ENCODE measurements around the gene AQP6.
A peak's percentile ranks its signal among the peaks of the same experiment; 100 is the strongest.

The AQP6 gene

GRCh38 chr12:49966511-49967041, 6.2 kb upstream of the AQP6 start:
- in situ Hi-C loops (cut with MboI; ENCODE audit: low pct_unique_long_range_greater_than_20kb, low sequenced_read_pairs) = no loop called here
- no peak for DNase-seq

GRCh38 chr12:49967042-49967776, 5.5 kb upstream of the AQP6 start:
- in situ Hi-C loops (cut with MboI; ENCODE audit: low pct_unique_long_range_greater_than_20kb, low sequenced_read_pairs) = no loop called here
- peak; percentile 91 for DNase-seq

GRCh38 chr12:49967777-49968250, 4.9 kb upstream of the AQP6 start:
- in situ Hi-C loops (cut with MboI; ENCODE audit: low pct_unique_long_range_greater_than_20kb, low sequenced_read_pairs) = no loop called here
- DNase-seq = no peak

- DNase-seq = no peak
- in situ Hi-C loops (cut with MboI; ENCODE audit: low pct_unique_long_range_greater_than_20kb, low sequenced_read_pairs) = no loop called here
These were observed 4.3 kb upstream of the AQP6 start for GRCh38 chr12:49968471-49968870.

GRCh38 chr12:49969027-49969426, 3.7 kb upstream of the AQP6 start:
- no peak for DNase-seq
- in situ Hi-C loops (cut with MboI; ENCODE audit: low pct_unique_long_range_greater_than_20kb, low sequenced_read_pairs) = no loop called here

GRCh38 chr12:49969651-49970429, 2.9 kb upstream of the AQP6 start:
- peak; percentile 46 for DNase-seq
- in situ Hi-C loops (cut with MboI; ENCODE audit: low pct_unique_long_range_greater_than_20kb, low sequenced_read_pairs) = loop anchor here (10.0 kb wide), 1 partner anchor 95 kb away; no protein-coding TSS in a partner anchor

- in situ Hi-C loops (cut with MboI; ENCODE audit: low pct_unique_long_range_greater_than_20kb, low sequenced_read_pairs) = loop anchor here (10.0 kb wide), 1 partner anchor 94 kb away; no protein-coding TSS in a partner anchor
- no peak for DNase-seq
These were observed 2.1 kb upstream of the AQP6 start for GRCh38 chr12:49970658-49971057.

GRCh38 chr12:49971141-49971540, 1.6 kb upstream of the AQP6 start:
- no peak for DNase-seq
- in situ Hi-C loops (cut with MboI; ENCODE audit: low pct_unique_long_range_greater_than_20kb, low sequenced_read_pairs) = loop anchor here (10.0 kb wide), 1 partner anchor 94 kb away; no protein-coding TSS in a partner anchor

- in situ Hi-C loops (cut with MboI; ENCODE audit: low pct_unique_long_range_greater_than_20kb, low sequenced_read_pairs) = loop anchor here (10.0 kb wide), 1 partner anchor 93 kb away; no protein-coding TSS in a partner anchor
- DNase-seq = no peak
These were observed 618 bp upstream of the AQP6 start for GRCh38 chr12:49972129-49972528.

- no peak for DNase-seq
- in situ Hi-C loops (cut with MboI; ENCODE audit: low pct_unique_long_range_greater_than_20kb, low sequenced_read_pairs) = loop anchor here (10.0 kb wide), 1 partner anchor 91 kb away; no protein-coding TSS in a partner anchor
These were observed 649 bp downstream of the AQP6 start for GRCh38 chr12:49973361-49973830.

- in situ Hi-C loops (cut with MboI; ENCODE audit: low pct_unique_long_range_greater_than_20kb, low sequenced_read_pairs) = loop anchor here (10.0 kb wide), 1 partner anchor 91 kb away; no protein-coding TSS in a partner anchor
- DNase-seq = no peak
These were observed 1.5 kb downstream of the AQP6 start for GRCh38 chr12:49974231-49974675.

- in situ Hi-C loops (cut with MboI; ENCODE audit: low pct_unique_long_range_greater_than_20kb, low sequenced_read_pairs) = loop anchor here (10.0 kb wide), 1 partner anchor 90 kb away; no protein-coding TSS in a partner anchor
- DNase-seq = no peak
These were observed 2.0 kb downstream of the AQP6 start for GRCh38 chr12:49974677-49975317.

- in situ Hi-C loops (cut with MboI; ENCODE audit: low pct_unique_long_range_greater_than_20kb, low sequenced_read_pairs) = loop anchor here (10.0 kb wide), 1 partner anchor 89 kb away; no protein-coding TSS in a partner anchor
- DNase-seq = no peak
These were observed 2.6 kb downstream of the AQP6 start for GRCh38 chr12:49975318-49975761.

- DNase-seq = no peak
- in situ Hi-C loops (cut with MboI; ENCODE audit: low pct_unique_long_range_greater_than_20kb, low sequenced_read_pairs) = loop anchor here (10.0 kb wide), 1 partner anchor 88 kb away; no protein-coding TSS in a partner anchor
These were observed 3.8 kb downstream of the AQP6 start for GRCh38 chr12:49976557-49976956.

- in situ Hi-C loops (cut with MboI; ENCODE audit: low pct_unique_long_range_greater_than_20kb, low sequenced_read_pairs) = loop anchor here (10.0 kb wide), 1 partner anchor 87 kb away; no protein-coding TSS in a partner anchor
- no peak for DNase-seq
These were observed 5.4 kb downstream of the AQP6 start for GRCh38 chr12:49978125-49978524.

- in situ Hi-C loops (cut with MboI; ENCODE audit: low pct_unique_long_range_greater_than_20kb, low sequenced_read_pairs) = loop anchor here (10.0 kb wide), 1 partner anchor 86 kb away; no protein-coding TSS in a partner anchor
- no peak for DNase-seq
These were observed 6.4 kb downstream of the AQP6 start for GRCh38 chr12:49979016-49979586.

- in situ Hi-C loops (cut with MboI; ENCODE audit: low pct_unique_long_range_greater_than_20kb, low sequenced_read_pairs) = loop anchor here (10.0 kb wide), 1 partner anchor 85 kb away; no protein-coding TSS in a partner anchor
- no peak for DNase-seq
These were observed 7.0 kb downstream of the AQP6 start for GRCh38 chr12:49979791-49980190.
